GM13977 (cell line): ENCODE measurements around the gene SLC27A2.

Experiments
- DNase-seq: peaks from one replicate; pipeline ENCODE4 v3.0.0; 2012; ENCODE audit warnings: low spot score
- in situ Hi-C: fragments of 300-500 bp; cut with MboI; formaldehyde crosslinking; loops from one replicate; pipeline ENCODE4 v1.12.0; 2022; ENCODE audit warnings: low sequenced_read_pairs, low pct_unique_long_range_greater_than_20kb, mixed read lengths, inconsistent platforms; ENCODE audit not compliant: unreplicated experiment
- TF ChIP-seq, protein P1 (sequence below): IDR thresholded peaks from 2 replicates; pipeline ENCODE4 v1.5.1; 2012; ENCODE audit warnings: mild to moderate bottlenecking, control low read depth; ENCODE audit not compliant: insufficient read depth; ENCODE audit errors: extremely low read depth, missing control alignments

Gene SLC27A2

DNA sequence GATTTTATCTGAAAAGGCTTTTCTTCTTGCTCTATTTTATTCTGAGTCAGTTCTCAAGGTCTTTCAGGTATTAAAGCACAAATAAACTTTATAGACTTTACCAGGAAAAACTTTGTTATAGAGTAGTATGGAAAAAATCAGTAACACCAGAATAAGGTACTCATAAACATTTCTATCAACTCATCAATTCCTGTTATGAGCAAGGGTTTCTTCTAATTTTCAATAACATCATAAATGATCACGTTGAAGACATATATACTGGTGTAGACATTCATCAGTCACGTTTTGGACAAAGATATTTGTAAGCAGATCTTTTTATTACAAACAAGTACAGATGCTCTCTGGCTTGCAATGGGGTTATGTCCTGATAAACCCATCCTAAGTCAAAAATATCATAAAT, 93.1 kb downstream of the SLC27A2 start:
- in situ Hi-C loops: no loop called here
- no peak for DNase-seq
- TF ChIP-seq, protein P1, sequence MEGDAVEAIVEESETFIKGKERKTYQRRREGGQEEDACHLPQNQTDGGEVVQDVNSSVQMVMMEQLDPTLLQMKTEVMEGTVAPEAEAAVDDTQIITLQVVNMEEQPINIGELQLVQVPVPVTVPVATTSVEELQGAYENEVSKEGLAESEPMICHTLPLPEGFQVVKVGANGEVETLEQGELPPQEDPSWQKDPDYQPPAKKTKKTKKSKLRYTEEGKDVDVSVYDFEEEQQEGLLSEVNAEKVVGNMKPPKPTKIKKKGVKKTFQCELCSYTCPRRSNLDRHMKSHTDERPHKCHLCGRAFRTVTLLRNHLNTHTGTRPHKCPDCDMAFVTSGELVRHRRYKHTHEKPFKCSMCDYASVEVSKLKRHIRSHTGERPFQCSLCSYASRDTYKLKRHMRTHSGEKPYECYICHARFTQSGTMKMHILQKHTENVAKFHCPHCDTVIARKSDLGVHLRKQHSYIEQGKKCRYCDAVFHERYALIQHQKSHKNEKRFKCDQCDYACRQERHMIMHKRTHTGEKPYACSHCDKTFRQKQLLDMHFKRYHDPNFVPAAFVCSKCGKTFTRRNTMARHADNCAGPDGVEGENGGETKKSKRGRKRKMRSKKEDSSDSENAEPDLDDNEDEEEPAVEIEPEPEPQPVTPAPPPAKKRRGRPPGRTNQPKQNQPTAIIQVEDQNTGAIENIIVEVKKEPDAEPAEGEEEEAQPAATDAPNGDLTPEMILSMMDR: no peak

DNA sequence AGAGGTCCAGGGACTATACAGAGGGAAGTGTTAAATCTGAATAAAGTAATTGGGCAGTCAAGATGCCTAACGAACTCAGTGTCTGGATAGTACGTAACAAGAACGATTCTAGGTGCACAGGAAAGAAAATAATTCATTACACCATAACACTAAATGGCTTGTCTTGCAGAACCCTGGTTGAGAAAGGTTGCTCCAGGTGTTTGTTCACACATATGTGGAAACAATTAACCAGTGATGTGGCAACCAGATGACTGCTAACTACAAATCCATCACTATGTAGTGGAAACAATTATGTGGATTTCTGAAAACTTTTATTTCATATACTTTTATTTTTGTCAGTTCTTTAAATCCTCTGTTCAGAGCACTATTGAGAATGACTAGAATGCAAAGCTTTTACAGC, 93.9 kb downstream of the SLC27A2 start:
- DNase-seq: no peak
- in situ Hi-C loops: no loop called here
- TF ChIP-seq, protein P1: no peak

DNA sequence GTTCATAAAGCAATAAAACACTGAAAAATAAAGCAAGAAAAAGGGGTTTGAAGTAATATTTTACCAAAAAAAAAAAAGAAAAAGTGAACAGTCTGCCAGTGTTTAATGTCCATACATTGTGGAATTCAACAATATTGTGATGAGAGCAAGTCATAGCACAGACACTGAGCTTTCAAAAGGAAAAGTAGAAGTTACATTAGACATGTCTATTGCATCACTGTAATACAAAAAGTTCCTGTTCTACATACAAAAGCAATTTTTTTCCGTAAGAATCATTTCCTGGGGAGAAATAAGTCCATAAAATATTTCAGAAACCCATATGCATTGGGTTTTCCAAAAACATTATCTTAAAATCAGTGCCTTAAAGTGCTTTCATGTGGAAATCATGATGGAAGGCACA, 95.4 kb downstream of the SLC27A2 start:
- TF ChIP-seq, protein P1: no peak
- no peak for DNase-seq

DNA sequence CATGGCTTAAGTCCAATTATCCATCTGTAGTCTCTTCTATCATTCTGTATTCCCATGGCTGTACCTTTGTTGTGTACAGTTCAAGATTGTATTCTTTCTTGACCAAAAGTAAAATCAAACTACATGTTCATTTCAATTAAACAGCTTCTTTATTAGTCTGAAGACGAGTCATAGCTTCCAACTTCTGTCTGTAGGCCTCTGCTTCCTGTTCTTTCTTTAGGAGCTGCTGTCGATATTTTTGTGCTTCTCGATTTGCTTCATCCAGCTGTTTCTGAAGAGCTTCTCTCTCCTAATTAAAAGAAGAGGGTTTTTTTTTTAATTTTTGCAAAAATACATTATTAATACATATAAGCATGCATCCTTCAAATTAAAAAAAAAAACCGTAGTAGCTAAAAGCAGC, 96.5 kb downstream of the SLC27A2 start:
- in situ Hi-C loops: no loop called here
- TF ChIP-seq, protein P1: no peak
- DNase-seq: no peak

More for the DNA sequence above, 95.4 kb downstream of the SLC27A2 start:
- in situ Hi-C loops: no loop called here

DNA sequence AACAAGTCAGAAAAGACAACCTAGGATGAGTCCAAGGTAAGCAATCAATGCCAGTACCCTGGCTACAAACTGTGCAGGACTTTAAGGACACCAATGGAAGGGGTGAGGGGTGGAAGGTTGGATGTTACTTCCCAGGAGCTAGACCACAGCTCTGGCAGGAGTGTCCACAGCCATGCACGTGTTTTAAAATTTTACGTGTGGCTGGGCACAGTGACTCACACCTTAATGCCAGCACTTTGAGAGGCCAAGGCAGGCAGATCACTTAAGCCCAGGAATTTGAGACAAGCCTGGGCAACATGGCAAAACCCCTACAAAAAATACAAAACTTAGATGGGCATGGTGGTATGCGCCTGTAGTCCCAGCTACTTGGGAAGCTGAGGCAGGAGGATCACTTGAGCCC, 98.3 kb downstream of the SLC27A2 start:
- DNase-seq: no peak
- TF ChIP-seq, protein P1: no peak
- in situ Hi-C loops: no loop called here

DNA sequence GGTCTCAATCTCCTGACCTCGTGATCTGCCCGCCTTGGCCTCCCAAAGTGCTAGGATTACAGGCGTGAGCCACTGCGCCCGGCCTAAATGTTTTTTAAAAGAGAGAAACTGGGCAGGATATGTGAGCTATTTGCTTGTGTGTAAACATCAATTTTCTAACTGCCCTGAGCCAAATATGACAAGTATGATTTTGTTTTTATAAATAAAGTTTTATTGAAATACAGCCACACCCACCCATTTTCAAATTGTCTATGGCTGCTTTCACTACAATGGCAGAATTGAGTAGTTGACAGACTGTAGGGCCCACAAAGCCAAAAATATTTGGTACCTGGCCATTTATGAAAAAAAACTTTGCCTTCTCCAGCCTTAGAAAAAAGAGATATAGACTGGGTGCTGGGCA, 99.4 kb downstream of the SLC27A2 start:
- TF ChIP-seq, protein P1: no peak
- no peak for DNase-seq
- in situ Hi-C loops: no loop called here
